Activated CD4-positive, alpha-beta T cell treated with anti-CD3 and anti-CD28 coated beads, Interleukin-2, amount 50 U/mL, for 24 hours (primary cell): ENCODE results near the gene PYY.
"Not testable (repeated sequence)": the region's sequence is repeated elsewhere in the genome, so short reads cannot be mapped to it uniquely, and the experiment has no call there.

Source experiments
- DNase-seq, 2 donors: peaks; one replicate each; pipeline ENCODE4 v3.0.0-alpha.2; 2020; ENCODE audit warnings: low read depth in 1 of 2, low spot score in 1 of 2

Gene PYY

GRCh38 chr17:43946781-43947180, 7.0 kb downstream of the PYY start:
- no peak for DNase-seq

- no peak for DNase-seq
These were observed 8.5 kb downstream of the PYY start for GRCh38 chr17:43945074-43945829.

DNA sequence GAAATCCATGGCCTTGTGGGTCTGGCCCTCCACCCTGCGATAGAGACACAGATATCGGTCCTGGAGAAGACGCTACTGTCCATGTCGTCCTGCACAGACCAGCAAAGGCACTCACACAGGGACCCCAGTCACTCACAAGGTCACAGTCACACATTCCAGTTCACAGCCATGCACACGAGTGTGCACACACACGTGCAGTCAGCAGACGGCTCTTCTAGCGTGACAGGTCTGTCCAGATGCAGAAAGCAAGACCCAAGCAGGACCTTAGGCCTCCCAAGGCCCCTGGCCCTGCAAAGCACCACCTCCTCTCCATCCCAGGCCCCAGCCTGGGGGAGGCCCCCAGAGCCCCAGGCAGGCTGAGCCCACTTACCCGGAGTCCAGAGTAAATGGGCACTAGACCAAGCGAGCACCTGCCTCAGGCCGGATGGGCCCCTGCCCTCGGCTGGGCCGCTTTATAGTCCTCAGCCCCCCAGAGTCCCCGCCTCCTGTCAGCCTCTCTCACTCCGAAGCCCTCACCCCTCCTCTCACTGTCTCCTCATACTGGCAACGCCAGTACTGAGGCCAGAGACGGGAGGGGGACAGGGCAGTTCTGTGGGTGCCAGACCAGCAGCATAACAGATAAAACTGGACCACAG, 11.6 kb downstream of the PYY start, which contains the start of gene PPY:
TSS of gene PPY (minus strand) at position 426 of the 635 bp plus-strand sequence. CDS start 822 bp downstream, outside the sequence.
- no peak for DNase-seq

DNA sequence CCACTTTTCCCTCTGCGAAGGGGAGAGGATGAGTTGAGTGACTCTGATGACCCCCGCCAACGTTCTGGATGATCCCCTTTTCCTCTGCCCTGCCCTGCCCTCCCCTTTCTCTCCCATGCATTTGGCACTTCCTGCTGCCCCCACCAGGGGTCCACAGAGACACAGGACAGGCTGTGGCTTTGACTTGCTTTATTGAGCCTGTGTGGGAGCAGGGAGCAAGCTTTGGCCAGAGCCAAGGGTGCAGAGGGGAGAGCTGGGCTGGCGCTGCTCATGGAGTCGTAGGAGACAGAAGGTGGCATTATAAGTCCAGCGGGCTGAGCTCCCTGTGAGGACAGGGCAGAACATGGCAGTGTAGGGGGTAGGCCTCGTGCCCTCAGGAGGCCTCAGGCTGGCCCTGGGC, 13.1 kb downstream of the PYY start:
- DNase-seq, result no peak

GRCh38 chr17:43939886-43940285, 13.9 kb downstream of the PYY start:
- no peak for DNase-seq

DNA sequence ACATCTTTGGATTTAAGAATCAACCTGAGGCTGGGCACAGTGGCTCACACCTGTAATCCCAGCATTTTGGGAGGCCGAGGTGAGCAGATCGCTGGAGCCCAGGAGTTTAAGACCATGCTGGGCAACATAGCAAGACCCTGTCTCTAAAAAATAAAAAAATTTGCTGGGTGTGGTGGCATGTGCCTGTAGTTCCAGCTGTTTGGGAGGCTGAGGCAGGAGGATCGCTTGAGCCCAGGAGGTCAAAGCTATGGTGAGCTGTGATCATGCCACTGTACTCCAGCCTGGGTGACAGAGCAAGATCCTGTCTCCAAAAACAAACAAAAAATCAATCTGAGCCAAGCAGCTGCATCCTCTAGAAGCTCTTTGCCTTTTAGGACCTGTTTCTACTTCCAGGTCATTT, 14.3 kb downstream of the PYY start:
- DNase-seq, result not testable (repeated sequence)

GRCh38 chr17:43938838-43939182, 14.9 kb downstream of the PYY start:
- DNase-seq, result no peak

- DNase-seq, result no peak
These were observed 17.3 kb downstream of the PYY start for GRCh38 chr17:43936434-43936833.

- DNase-seq, result no peak
These were observed 17.8 kb downstream of the PYY start for GRCh38 chr17:43935926-43936261.

DNA sequence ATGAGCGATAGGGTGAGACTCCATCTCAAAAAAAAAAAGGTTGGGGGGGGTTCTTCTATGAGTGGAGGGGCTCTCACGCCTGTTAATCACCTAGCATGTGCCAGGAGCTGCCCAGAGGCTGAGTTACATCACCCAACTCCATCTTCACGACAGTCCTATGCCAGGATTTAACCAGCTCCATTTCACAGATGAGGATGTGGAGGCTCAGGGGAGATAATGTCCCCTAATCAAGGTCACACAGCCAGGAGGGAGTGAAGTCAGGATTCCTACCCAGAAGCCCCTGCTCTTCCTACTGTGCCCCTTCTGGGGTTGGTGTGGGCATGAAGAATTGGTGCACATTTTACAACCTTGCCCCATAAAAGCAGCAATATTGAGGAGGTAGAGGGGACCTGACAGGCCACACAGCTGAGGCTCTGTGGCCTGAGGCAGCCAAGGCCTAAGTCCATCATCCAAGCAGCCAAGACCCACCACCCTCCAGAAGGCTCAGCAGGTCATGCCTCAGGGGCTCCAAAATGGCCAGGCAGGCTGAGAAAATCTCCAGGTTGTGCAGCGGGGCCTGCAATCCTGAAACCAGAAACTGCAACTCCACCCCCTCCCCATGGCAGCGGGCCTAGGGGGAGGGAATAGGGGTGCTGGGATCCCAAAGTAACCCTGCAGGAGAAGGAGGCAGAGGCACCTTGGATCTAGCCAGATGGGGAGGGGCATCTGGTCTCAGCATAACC, 18.4 kb downstream of the PYY start:
- DNase-seq, result no peak

- DNase-seq, result no peak
These were observed 20.8 kb downstream of the PYY start for GRCh38 chr17:43932923-43933322.

- DNase-seq, result no peak
These were observed 21.4 kb downstream of the PYY start for GRCh38 chr17:43932357-43932756.

GRCh38 chr17:43931062-43931571, 22.6 kb downstream of the PYY start:
- DNase-seq, result no peak

DNA sequence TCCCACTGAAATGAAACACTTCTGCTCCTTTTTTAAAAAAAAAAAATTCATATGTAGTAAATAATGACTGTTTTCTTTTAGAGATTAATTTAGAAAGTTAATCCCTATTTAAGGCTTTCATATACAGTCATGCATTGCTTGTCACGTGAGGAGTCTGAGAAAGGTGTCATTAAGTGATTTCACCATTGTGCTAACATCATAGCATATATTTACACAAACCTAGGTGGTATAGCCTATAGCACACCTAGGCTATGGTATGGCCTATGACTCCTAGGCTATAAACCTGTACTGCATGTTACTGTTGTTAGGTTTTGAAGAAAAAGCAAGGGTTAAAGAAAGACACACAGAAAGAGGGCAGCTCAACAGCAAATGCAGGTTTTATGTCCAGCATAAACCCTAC, 25.1 kb downstream of the PYY start:
- no peak for DNase-seq

GRCh38 chr17:43927929-43928328, 25.8 kb downstream of the PYY start:
- not testable (repeated sequence) for DNase-seq

DNA sequence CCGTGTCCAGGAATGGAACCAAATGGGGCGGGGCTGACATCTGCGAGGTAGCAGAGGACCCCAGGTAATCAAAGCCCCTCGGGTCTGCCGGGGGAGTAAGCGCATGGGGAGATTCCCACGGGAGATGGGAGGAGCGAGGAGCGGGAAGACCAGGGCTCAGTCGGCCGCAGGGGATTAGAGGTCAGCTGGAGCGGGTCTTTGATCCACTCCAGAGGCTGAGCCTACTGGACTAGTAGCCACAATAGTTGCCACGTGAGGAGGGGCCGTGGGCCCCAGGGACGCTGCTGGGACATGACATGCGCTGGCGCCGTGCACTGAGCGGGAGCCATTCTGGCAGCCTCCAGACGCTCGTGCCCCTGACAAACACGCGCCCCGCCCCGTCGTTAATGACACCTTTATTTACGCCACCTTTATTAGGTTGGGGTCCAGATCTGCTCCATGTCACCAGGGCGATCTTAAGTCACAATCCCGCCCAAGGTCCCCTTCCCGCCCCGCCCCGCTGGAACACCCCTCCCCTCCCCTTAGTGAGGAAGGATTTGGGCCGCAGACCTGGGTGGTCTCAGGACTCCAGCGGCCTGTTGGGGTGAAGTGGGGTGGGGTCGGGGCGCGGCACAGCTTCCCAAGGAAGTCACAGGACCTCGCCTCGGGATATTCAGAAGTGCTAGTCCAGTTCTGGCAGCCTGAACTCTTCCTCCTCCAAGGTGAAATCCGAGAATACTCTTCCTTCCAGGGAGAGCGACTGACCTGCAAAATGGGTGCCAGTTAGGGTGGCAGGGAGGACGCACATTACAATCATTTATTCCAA, 26.5 kb downstream of the PYY start:
- no peak for DNase-seq

DNA sequence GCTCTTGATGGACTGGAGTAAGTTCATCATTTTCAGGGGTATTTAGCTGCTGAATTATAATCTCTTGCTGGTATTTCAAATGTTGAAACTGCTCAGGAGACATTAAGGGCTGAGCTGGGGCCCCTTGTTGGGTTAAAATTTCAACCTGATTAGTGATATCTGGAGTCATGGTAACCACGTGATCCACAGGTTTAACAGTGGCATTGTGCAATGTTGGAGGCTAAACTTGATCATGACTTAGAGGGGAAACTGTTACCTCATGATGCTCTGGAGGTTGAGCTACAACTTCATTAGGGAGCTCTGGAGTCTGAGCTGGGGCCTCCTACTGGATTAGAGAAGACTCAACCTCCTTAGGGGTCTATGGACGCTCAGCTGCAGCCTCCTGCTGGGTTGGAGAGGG, 29.2 kb downstream of the PYY start:
- DNase-seq, result no peak

DNA sequence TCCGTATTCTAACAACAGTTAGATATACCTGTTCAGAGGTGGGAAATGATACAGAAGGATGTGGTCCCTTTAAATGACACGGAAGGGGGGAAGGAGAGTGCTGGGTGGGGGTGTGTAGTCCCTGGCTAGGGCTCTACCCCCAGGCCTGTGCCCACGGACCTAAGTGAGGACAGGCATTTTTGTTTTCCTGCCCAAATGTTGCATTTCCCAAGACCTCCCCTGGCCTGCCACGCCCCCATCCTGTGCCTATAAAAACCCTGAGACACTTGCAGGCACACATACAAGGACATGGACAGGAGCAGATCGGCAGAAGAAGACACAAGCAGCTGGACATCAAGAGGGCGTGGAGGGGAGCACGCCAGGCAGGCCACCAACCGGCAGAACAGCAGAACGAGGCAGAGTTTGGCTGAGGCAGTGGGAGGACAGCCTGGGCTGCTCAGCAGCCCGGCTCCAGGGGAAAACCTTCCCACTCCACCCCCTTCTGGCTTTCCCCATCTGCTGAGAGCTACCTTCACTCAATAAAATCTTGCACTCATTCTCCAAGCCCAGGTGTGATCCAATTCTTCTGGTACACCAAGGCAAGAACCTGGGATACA, 33.1 kb downstream of the PYY start:
- no peak for DNase-seq

DNA sequence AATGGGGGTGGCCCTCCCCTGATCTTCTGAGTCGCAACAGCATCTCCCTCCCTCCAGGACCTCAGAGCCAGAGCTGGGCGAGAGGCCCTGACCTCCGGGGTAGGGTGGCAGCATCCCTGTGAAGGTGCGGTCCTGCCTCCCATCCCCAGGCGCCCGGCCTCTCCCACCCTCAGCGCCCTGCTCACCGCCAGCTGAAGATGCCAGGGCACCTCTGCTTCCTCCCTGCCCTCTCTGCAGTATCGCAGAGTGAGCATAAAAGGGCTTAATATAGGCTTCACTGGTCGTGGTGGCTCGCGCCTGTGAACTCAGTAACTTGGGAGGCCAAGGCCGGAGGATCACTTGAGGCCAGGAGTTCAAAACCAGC, 35.7 kb downstream of the PYY start:
- DNase-seq, result no peak

DNA sequence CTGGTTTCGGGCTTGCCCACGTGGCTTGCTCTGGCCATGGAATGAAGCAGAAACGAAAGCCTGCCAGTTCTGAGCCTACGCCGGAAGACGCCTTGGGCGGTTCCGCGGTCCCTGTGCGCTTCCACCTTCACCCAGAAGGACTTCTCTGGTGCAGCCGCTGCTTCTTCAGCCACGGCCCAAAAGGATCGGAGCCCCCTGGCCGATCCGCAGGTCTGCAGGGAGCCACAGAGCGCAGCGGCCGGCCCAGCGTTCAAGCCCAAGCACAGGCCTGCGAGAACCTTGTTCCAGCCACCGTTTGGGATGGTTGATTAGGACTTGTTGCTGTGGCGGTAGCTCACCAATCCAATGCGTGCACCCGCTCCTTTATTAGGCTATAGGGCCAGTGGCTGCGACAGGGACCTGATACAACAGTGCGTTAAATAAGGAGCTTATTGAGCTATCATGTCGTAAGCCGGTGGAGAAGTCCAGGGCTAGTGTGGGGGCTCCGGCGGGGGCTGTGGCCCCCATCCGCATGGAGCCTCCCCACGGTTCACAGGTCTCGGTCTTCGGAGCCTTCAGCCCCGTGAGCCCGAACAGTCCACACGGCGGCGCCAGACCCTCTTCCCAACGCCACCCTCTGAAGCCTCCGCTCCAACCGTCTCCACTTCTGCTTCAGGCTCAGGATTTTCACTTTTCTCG, 36.3 kb downstream of the PYY start:
- peak in 1 of 2 donors; percentile 22 for DNase-seq

DNA sequence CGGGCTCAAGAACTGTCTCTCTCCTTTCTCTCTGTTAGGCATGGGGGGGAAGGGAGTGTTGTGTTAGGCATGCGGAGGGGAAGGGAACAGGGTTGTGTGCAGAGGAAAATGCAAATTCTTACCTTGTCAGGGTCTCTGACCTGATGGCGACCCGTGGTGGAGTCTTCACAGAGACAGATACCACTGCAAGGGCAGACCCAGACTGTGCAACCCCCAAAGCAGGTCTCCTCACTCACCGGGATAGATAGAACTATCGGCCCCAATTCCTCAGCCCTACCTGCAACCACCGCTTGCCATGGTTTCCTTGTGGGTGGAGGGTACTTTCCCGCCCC, 36.8 kb downstream of the PYY start:
- DNase-seq, result no peak
